ENCODE measurements around the gene TUT1. TPM values are rescaled to one million over a fixed set of nuclear protein-coding genes. Genes with fewer than 3 reads are reported as not detected.

Gene TUT1
- total RNA-seq, 1 experiment from 2014 or later: 39.3 TPM

GRCh38 chr11:62544581-62545436 is 46.5 kb downstream of the TUT1 start:
- Histone ChIP-seq H4K20me1 (ENCODE audit: insufficient read depth) (peaks cover 32% of the 10 kb centered on the region), H3F3A (ENCODE audit: insufficient read depth, low read depth) (peaks cover 59% of the 10 kb centered on the region), H3K4me2 (peak overlapping the region; percentile 99), H3K9me3 (ENCODE audit: insufficient read depth, low read depth) (no peaks in the 10 kb centered on the region), H3K79me2 (ENCODE audit: low read depth) (peaks cover 67% of the 10 kb centered on the region), H3K9me2 (ENCODE audit: insufficient read depth) (no peaks in the 10 kb centered on the region), H3K27ac (peak overlapping the region; percentile 72), H3K27me3 (ENCODE audit: insufficient read depth, low read depth) (no peaks in the 10 kb centered on the region), H3K36me3 (ENCODE audit: low read depth) (no peaks in the 10 kb centered on the region), H2AFZ (peak overlapping the region; percentile 83), H3K4me3 (peak overlapping the region; percentile 98), H3K4me1 (replicated peaks; ENCODE audit: insufficient read depth) (peaks cover 76% of the 10 kb centered on the region)
- POLR2A ChIA-PET (ENCODE audit: unreplicated experiment): interaction anchor here (0.5 to 1.3 kb wide), 6 partner anchors 9 to 150 kb away, joined by 3 to 36 read pairs (median 7); partner anchors contain the start of gene UQCC3
- DNase-seq: peak in 1 of 2 experiments; percentile 31
- TF ChIP-seq CTCF (conservative IDR thresholded peaks at IDR 0.05) (no peak), EZH2 (IDR thresholded peaks at IDR 0.05; ENCODE audit: low read depth) (no peak)
- CTCF ChIA-PET: interaction anchor here (0.6 to 3.9 kb wide), 12 partner anchors 8 to 1756 kb away, joined by 3 to 58 read pairs (median 10); partner anchors contain the start of gene TUT1
- intact Hi-C loops (cut with micrococcal nuclease; ENCODE audit: unreplicated experiment): loop anchor here (1.0 to 5.0 kb wide), 6 partner anchors 15 to 336 kb away; partner anchors contain the start of genes C11orf98, CSKMT, SLC3A2 and TTC9C
- BruUV-seq (replicated peaks): no TSS peak

GRCh38 chr11:62543680-62544444 is 47.5 kb downstream of the TUT1 start:
- Histone ChIP-seq H3K27me3 (ENCODE audit: insufficient read depth, low read depth) (no peaks in the 10 kb centered on the region), H3K4me1 (replicated peaks; ENCODE audit: insufficient read depth) (peaks cover 78% of the 10 kb centered on the region), H3K27ac (peak overlapping the region; percentile 72), H2AFZ (no peak overlapping the region), H4K20me1 (ENCODE audit: insufficient read depth) (peaks cover 39% of the 10 kb centered on the region), H3K79me2 (ENCODE audit: low read depth) (peaks cover 75% of the 10 kb centered on the region), H3K36me3 (ENCODE audit: low read depth) (no peaks in the 10 kb centered on the region), H3F3A (ENCODE audit: insufficient read depth, low read depth) (peaks cover 59% of the 10 kb centered on the region), H3K4me3 (peak overlapping the region; percentile 98), H3K9me2 (ENCODE audit: insufficient read depth) (no peaks in the 10 kb centered on the region), H3K9me3 (ENCODE audit: insufficient read depth, low read depth) (no peaks in the 10 kb centered on the region), H3K4me2 (peak overlapping the region; percentile 99)
- no TSS peak for BruUV-seq (replicated peaks)
- DNase-seq: peak in 1 of 2 experiments; percentile 77
- intact Hi-C loops (cut with micrococcal nuclease; ENCODE audit: unreplicated experiment): loop anchor here (2.0 to 5.0 kb wide), 3 partner anchors 123 to 337 kb away; partner anchors contain the start of genes C11orf98, CSKMT and SLC3A2
- TF ChIP-seq EZH2 (IDR thresholded peaks at IDR 0.05; ENCODE audit: low read depth) (no peak), CTCF (conservative IDR thresholded peaks at IDR 0.05) (no peak)
- POLR2A ChIA-PET (ENCODE audit: unreplicated experiment): interaction anchor here (0.5 to 1.9 kb wide), 9 partner anchors 9 to 127 kb away, joined by 3 to 36 read pairs (median 7); partner anchors contain the start of genes TUT1 and UQCC3
- CTCF ChIA-PET: interaction anchor here (0.6 to 3.9 kb wide), 12 partner anchors 9 to 154 kb away, joined by 3 to 58 read pairs (median 8); partner anchors contain the start of gene TUT1
